Fibroblast of lung (primary cell): ENCODE measurements around the gene LETMD1. TPM values are rescaled to one million over a fixed set of nuclear protein-coding genes. Genes with fewer than 3 reads are reported as not detected.

ENCODE experiments used
- DNase-seq, 2 donors: peaks; one replicate each; pipeline versions ENCODE4 v3.0.0 to v3.0.0-alpha.2; 2010; ENCODE audit warnings: low read depth in 2 of 2
- H2AFZ ChIP-seq: 2 replicates; pipeline ENCODE4 v1.5.1; 2012; ENCODE audit warnings: low read length, control low read depth, inconsistent platforms
- H3K27ac ChIP-seq: 2 replicates; pipeline ENCODE4 v1.5.1; 2011; ENCODE audit warnings: low read length, control low read depth; ENCODE audit not compliant: insufficient read depth
- H3K27me3 ChIP-seq: 2 replicates; pipeline ENCODE4 v1.5.1; 2011; ENCODE audit warnings: mild to moderate bottlenecking, low read length; ENCODE audit not compliant: control insufficient read depth, insufficient read depth
- H3K36me3 ChIP-seq: 2 replicates; pipeline ENCODE4 v1.5.1; 2011; ENCODE audit warnings: low read length; ENCODE audit not compliant: control insufficient read depth, insufficient read depth
- H3K4me1 ChIP-seq: 2 replicates; pipeline ENCODE4 v1.5.1; 2011; ENCODE audit warnings: low read length; ENCODE audit not compliant: control insufficient read depth, insufficient read depth; ENCODE audit errors: extremely low read depth
- H3K4me2 ChIP-seq: 2 replicates; pipeline ENCODE4 v1.5.1; 2011; ENCODE audit warnings: low read length, control low read depth; ENCODE audit not compliant: insufficient read depth; ENCODE audit errors: extremely low read depth
- H3K4me3 ChIP-seq, 4 experiments: fragments of 200-600 bp in 1 of 4; sonication (generic) in 1 of 4; replicated peaks in 1 of 4; 2 replicates each; pipeline ENCODE4 v1.5.1; 2011 to 2016; ENCODE audit warnings: low read length in 4 of 4, low read depth in 3 of 4, mild to moderate bottlenecking in 3 of 4, control low read depth in 2 of 4, inconsistent platforms in 1 of 4, mixed read lengths in 1 of 4; ENCODE audit not compliant: insufficient read depth in 1 of 4; ENCODE audit errors: control extremely low read depth in 1 of 4
- H3K79me2 ChIP-seq: 2 replicates; pipeline ENCODE4 v1.5.1; 2012; ENCODE audit warnings: mild to moderate bottlenecking, low read length, inconsistent platforms; ENCODE audit not compliant: control insufficient read depth, insufficient read depth
- H3K9ac ChIP-seq: 2 replicates; pipeline ENCODE4 v1.5.1; 2011; ENCODE audit warnings: mild to moderate bottlenecking, low read length, control low read depth; ENCODE audit not compliant: insufficient read depth
- H3K9me3 ChIP-seq: 2 replicates; pipeline ENCODE4 v1.5.1; 2012; ENCODE audit warnings: low read depth, low read length; ENCODE audit not compliant: control insufficient read depth, insufficient read depth
- H4K20me1 ChIP-seq: 2 replicates; pipeline ENCODE4 v1.5.1; 2011; ENCODE audit warnings: low read length; ENCODE audit not compliant: control insufficient read depth, insufficient read depth; ENCODE audit errors: extremely low read depth
- CTCF ChIP-seq, 2 donors: IDR thresholded peaks in 1 of 2; conservative IDR thresholded peaks in 1 of 2; 1 replicate in 1 of 2; 2 replicates in 1 of 2; pipeline ENCODE4 v1.5.1; 2011 to 2012; ENCODE audit warnings: low read length in 2 of 2, control low read depth in 1 of 2, inconsistent platforms in 1 of 2, low read depth in 1 of 2, mild to moderate bottlenecking in 1 of 2
- EZH2 ChIP-seq: IDR thresholded peaks from 2 replicates; pipeline ENCODE4 v1.5.1; 2012; ENCODE audit warnings: low read length, control low read depth, mild to moderate bottlenecking; ENCODE audit errors: missing control alignments
- polyA plus RNA-seq, 2 donors: library from polyadenylated mRNA; depleted of rRNA in 1 of 2; stranded (reverse) in 1 of 2; unstranded in 1 of 2; fragments of >200 nt; gene quantifications; 2 replicates each; pipeline ENCODE4 v1.2.1, GENCODE V29; 2011 to 2012; ENCODE audit warnings: missing spikeins in 1 of 2
- total RNA-seq: library from RNA; depleted of rRNA; stranded (reverse); fragments of >200 nt; gene quantifications from 2 replicates; pipeline ENCODE4 v1.2.1, GENCODE V29; 2014

Gene LETMD1
- total and polyA plus RNA-seq, 2 donors (not counting 1 experiment from before 2014, with no cell fraction given), result 45.9 to 59.9 TPM

DNA sequence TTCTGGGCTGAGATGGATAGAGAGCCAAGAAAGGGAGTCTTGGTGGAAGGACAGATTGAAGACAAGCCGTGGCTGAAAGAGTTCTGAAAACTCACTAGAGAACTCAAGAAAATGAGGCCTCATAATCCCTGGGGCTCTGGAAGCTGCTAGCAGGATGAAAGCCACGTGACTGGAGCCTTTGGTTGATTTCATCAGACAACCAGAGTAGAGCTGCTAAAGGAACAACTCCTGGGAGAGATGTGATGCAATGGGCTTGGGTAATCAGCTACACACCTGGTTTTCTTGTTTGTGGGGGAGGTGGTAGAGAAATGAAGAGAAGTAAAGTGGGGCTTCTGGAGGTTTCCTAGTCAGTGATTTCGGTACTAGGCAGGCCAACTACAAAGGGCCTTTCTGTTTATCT lies 21.9 kb downstream of the LETMD1 start:
- Histone ChIP-seq H3K9ac (no peak overlapping the region), H3K4me3 (no peak overlapping the region), H3K27ac (no peak overlapping the region), H3K36me3 (peaks cover 4% of the 10 kb centered on the region), H3K27me3 (no peaks in the 10 kb centered on the region), H3K4me1 (no peaks in the 10 kb centered on the region), H2AFZ (no peak overlapping the region), H3K9me3 (no peaks in the 10 kb centered on the region), H4K20me1 (no peaks in the 10 kb centered on the region), H3K79me2 (no peaks in the 10 kb centered on the region), H3K4me2 (no peak overlapping the region)
- TF ChIP-seq CTCF (conservative IDR thresholded peaks at IDR 0.05 in 1 of 2, IDR thresholded peaks at IDR 0.05 in 1 of 2; ENCODE audit: low read depth in 1 of 2, low read length in 2 of 2) (no peak), EZH2 (no peak)
- peak in 1 of 2 donors; percentile 33 for DNase-seq

DNA sequence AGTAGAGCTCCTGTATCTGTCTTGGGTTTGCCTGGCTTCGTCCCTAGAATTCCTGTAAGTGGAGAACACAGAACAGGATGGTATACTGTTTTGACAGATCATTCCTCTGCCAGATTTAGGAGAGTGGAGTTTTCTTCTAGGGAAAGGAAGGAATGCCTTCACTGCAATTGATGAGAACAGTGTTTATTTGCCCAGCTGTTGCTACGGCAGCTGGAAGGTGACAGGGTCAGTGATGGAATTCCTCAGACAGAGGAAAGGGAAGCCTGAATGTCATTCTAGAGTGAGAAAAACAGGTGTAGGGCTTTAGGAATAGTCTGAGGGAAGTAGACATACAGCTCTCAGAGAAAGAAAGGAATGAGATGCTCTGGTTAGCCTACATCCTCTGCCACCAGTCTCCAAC lies 23.5 kb downstream of the LETMD1 start:
- no peak for TF ChIP-seq CTCF (conservative IDR thresholded peaks at IDR 0.05 in 1 of 2, IDR thresholded peaks at IDR 0.05 in 1 of 2; ENCODE audit: low read depth in 1 of 2, low read length in 2 of 2)
- no peak for TF ChIP-seq EZH2
- no peak overlapping the region for H2AFZ ChIP-seq
- no peak overlapping the region for H3K4me2 ChIP-seq
- no peak overlapping the region for H3K9ac ChIP-seq
- no peaks in the 10 kb centered on the region for H3K9me3 ChIP-seq
- no peaks in the 10 kb centered on the region for H3K27me3 ChIP-seq
- H4K20me1 ChIP-seq, result no peaks in the 10 kb centered on the region
- H3K27ac ChIP-seq, result no peak overlapping the region
- no peak overlapping the region for H3K4me3 ChIP-seq
- H3K79me2 ChIP-seq, result peaks cover 10% of the 10 kb centered on the region
- H3K4me1 ChIP-seq, result no peaks in the 10 kb centered on the region
- H3K36me3 ChIP-seq, result peaks cover 4% of the 10 kb centered on the region
- no peak for DNase-seq

GRCh38 chr12:51075390-51075789 lies 27.3 kb downstream of the LETMD1 start:
- no peaks in the 10 kb centered on the region for H3K4me1 ChIP-seq
- H3K79me2 ChIP-seq, result peaks cover 31% of the 10 kb centered on the region
- no peak overlapping the region for H3K4me3 ChIP-seq
- TF ChIP-seq EZH2 (no peak), CTCF (conservative IDR thresholded peaks at IDR 0.05 in 1 of 2, IDR thresholded peaks at IDR 0.05 in 1 of 2; ENCODE audit: low read depth in 1 of 2, low read length in 2 of 2) (no peak)
- no peaks in the 10 kb centered on the region for H3K27me3 ChIP-seq
- H4K20me1 ChIP-seq, result no peaks in the 10 kb centered on the region
- H3K9me3 ChIP-seq, result no peaks in the 10 kb centered on the region
- H3K4me2 ChIP-seq, result no peak overlapping the region
- peaks cover 1% of the 10 kb centered on the region for H3K36me3 ChIP-seq
- no peak overlapping the region for H3K9ac ChIP-seq
- no peak overlapping the region for H3K27ac ChIP-seq
- no peak overlapping the region for H2AFZ ChIP-seq
- no peak for DNase-seq
